ENCODE data around the gene MLPH. TPM values are rescaled to one million over a fixed set of nuclear protein-coding genes. Genes with fewer than 3 reads are reported as not detected.
A peak's percentile ranks its signal among the peaks of the same experiment; 100 is the strongest.

MLPH gene
- total and polyA plus RNA-seq, 12 donors, result 9.7 to 60.0 (median 40.8) TPM

DNA sequence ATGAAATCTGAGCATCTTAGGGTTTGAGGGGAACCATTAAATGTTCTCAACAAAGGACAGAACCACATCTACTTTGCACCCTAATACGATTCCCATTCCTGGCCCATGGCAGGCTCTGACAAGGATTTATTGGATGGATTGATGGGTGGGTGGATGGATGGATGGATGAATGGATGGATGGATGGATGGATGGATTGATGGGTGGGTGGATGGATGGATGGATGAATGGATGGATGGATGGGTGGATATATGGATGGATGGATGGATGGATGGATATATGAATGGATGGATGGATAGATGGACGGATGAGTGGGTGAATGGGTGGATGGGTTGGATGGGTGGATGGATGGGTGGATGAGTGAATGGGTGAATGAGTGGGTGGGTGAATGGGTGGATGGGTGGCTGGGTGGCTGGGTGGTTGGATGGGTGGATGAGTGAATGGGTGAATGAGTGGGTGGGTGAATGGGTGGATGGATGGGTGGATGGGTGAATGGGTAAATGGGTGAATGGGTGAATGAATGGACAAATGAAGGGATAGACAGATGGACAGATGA lies 29.6 kb upstream of the MLPH start:
- Histone ChIP-seq H3K4me3 (no peak overlapping the region), H3K4me1 (peaks cover 2 to 26% (median 13%) of the 10 kb centered on the region in 9 donors), H3K27me3 (peaks cover 0 to 5% (median 0%) of the 10 kb centered on the region in 7 donors), H3K9me3 (no peaks in the 10 kb centered on the region), H3K27ac (no peak overlapping the region), H3K36me3 (no peaks in the 10 kb centered on the region)
- TF ChIP-seq, protein P1, sequence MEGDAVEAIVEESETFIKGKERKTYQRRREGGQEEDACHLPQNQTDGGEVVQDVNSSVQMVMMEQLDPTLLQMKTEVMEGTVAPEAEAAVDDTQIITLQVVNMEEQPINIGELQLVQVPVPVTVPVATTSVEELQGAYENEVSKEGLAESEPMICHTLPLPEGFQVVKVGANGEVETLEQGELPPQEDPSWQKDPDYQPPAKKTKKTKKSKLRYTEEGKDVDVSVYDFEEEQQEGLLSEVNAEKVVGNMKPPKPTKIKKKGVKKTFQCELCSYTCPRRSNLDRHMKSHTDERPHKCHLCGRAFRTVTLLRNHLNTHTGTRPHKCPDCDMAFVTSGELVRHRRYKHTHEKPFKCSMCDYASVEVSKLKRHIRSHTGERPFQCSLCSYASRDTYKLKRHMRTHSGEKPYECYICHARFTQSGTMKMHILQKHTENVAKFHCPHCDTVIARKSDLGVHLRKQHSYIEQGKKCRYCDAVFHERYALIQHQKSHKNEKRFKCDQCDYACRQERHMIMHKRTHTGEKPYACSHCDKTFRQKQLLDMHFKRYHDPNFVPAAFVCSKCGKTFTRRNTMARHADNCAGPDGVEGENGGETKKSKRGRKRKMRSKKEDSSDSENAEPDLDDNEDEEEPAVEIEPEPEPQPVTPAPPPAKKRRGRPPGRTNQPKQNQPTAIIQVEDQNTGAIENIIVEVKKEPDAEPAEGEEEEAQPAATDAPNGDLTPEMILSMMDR (IDR thresholded peaks at IDR 0.05), result no peak
- ATAC-seq, result no peak
- DNase-seq, result no peak
- WGBS, 2 donors, result 94 to 97% methylated on average over 2 of the region's 2 CpGs
- intact Hi-C loops (cut with DNase I), result no loop called here

- Histone ChIP-seq H3K36me3 (no peaks in the 10 kb centered on the region), H3K4me3 (no peak overlapping the region), H3K27ac (no peak overlapping the region), H3K27me3 (no peaks in the 10 kb centered on the region), H3K9me3 (no peaks in the 10 kb centered on the region), H3K4me1 (peaks cover 2 to 22% (median 13%) of the 10 kb centered on the region in 9 donors)
- WGBS, 2 donors, result 80 to 92% methylated on average over 1 of the region's 1 CpG
- intact Hi-C loops (cut with DNase I), result no loop called here
- TF ChIP-seq, protein P1 (IDR thresholded peaks at IDR 0.05), result no peak
- no peak for DNase-seq
- ATAC-seq, result no peak
Observed at GRCh38 chr2:237458519-237458918, 28.5 kb upstream of the MLPH start.

DNA sequence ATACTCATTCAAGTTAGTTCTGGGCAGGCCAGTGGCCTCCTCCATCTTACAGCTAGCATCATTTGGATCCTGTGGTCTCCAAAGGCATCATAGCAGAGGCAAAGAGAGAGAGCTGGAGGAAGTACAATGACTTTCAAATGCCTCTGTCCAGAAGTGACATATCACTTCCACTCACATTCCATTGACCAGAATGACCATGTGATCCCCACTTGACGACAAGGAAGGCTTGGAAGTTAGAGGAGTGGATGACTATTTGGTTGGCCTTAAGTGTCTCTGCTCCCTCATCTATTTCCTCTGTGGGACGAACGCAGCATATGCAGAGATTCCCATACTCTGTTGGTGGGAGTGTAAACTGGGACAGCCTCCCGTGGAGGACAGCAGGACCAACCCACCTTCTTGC lies 27.8 kb upstream of the MLPH start:
- H3K36me3 ChIP-seq, result no peaks in the 10 kb centered on the region
- H3K9me3 ChIP-seq, result no peaks in the 10 kb centered on the region
- ATAC-seq (no peak), DNase-seq (no peak)
- H3K4me3 ChIP-seq, result no peak overlapping the region
- H3K27me3 ChIP-seq, result no peaks in the 10 kb centered on the region
- H3K4me1 ChIP-seq, result peaks cover 2 to 22% (median 13%) of the 10 kb centered on the region in 9 donors
- 83 to 86% methylated on average over 4 of the region's 4 CpGs for WGBS, 2 donors
- intact Hi-C loops (cut with DNase I), result no loop called here
- TF ChIP-seq, protein P1 (IDR thresholded peaks at IDR 0.05), result no peak
- no peak overlapping the region for H3K27ac ChIP-seq

DNA sequence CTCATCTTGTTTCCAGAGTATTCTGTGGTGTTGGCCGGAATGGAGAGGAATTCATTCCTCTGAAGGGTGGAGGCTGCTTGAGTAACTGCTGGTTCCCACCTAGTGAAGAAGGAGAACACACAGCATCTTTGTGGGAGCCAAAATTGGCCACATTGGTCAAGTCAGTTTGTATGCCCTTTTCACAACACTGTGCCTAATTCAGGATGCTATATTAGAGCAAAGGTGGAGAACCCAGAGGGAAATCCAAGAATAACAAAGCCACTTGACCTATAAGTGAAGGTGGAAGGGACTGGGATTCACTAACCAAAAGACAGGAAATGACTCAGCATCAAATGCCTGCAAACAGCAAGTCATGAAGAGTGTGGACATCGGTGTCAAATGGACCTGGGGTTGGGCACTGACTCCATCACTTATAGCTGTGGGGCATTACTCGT lies 27.3 kb upstream of the MLPH start:
- no peak overlapping the region for H3K27ac ChIP-seq
- peaks cover 2 to 22% (median 13%) of the 10 kb centered on the region in 9 donors for H3K4me1 ChIP-seq
- no peaks in the 10 kb centered on the region for H3K27me3 ChIP-seq
- no peak for DNase-seq
- TF ChIP-seq, protein P1 (IDR thresholded peaks at IDR 0.05), result no peak
- no peaks in the 10 kb centered on the region for H3K9me3 ChIP-seq
- intact Hi-C loops (cut with DNase I), result no loop called here
- no peak overlapping the region for H3K4me3 ChIP-seq
- peak in 1 of 8 donors; percentile 16 for ATAC-seq
- WGBS, 2 donors, result 77 to 78% methylated on average over 3 of the region's 3 CpGs
- no peaks in the 10 kb centered on the region for H3K36me3 ChIP-seq

Measured in heart right ventricle (tissue), 16 donors.